NT2/D1 (cell line): ENCODE measurements around the gene CASP2.

ENCODE experiments used
- DNase-seq: peaks from one replicate; pipeline ENCODE4 v3.0.0-alpha.2; 2011; ENCODE audit warnings: low read depth, low spot score
- H3K27me3 ChIP-seq: 2 replicates; pipeline ENCODE4 v1.6.0; 2011; ENCODE audit warnings: mild to moderate bottlenecking; ENCODE audit not compliant: insufficient read length, insufficient read depth
- H3K36me3 ChIP-seq: 2 replicates; pipeline ENCODE4 v1.6.1; 2011; ENCODE audit warnings: mild to moderate bottlenecking, low read length, mixed read lengths; ENCODE audit not compliant: insufficient read depth, insufficient read length
- H3K4me1 ChIP-seq: 2 replicates; pipeline ENCODE4 v1.5.1; 2011; ENCODE audit not compliant: insufficient read depth, insufficient read length
- H3K4me3 ChIP-seq: 2 replicates; pipeline ENCODE4 v1.5.1; 2011; ENCODE audit warnings: low read depth; ENCODE audit not compliant: insufficient read length
- H3K9ac ChIP-seq: 2 replicates; pipeline ENCODE4 v1.6.0; 2011; ENCODE audit warnings: low read depth; ENCODE audit not compliant: insufficient read length
- H3K9me3 ChIP-seq: 2 replicates; pipeline ENCODE4 v1.5.1; 2011; ENCODE audit warnings: mild to moderate bottlenecking, low read length; ENCODE audit not compliant: insufficient read depth
- SUZ12 ChIP-seq: IDR thresholded peaks from 2 replicates; pipeline ENCODE4 v1.6.1; 2011; ENCODE audit not compliant: insufficient read length, insufficient read depth; ENCODE audit errors: extremely low read depth
- YY1 ChIP-seq: IDR thresholded peaks from 2 replicates; pipeline ENCODE4 v1.6.1; 2011; ENCODE audit not compliant: insufficient read length, insufficient read depth
- ZNF274 ChIP-seq: IDR thresholded peaks from 2 replicates; pipeline ENCODE4 v1.6.1; 2011; ENCODE audit warnings: mild to moderate bottlenecking, low read depth, low read length

The CASP2 gene

GRCh38 chr7:143322760-143323633 lies 34.8 kb downstream of the CASP2 start:
- TF ChIP-seq YY1 (no peak), ZNF274 (no peak), SUZ12 (no peak)
- no peaks in the 10 kb centered on the region for H3K36me3 ChIP-seq
- H3K4me1 ChIP-seq: peaks cover 1% of the 10 kb centered on the region
- H3K27me3 ChIP-seq: no peaks in the 10 kb centered on the region
- no peak for DNase-seq
- no peak overlapping the region for H3K4me3 ChIP-seq
- no peak overlapping the region for H3K9ac ChIP-seq
- no peaks in the 10 kb centered on the region for H3K9me3 ChIP-seq

- no peak for DNase-seq
- Histone ChIP-seq H3K36me3 (no peaks in the 10 kb centered on the region), H3K9ac (no peak overlapping the region), H3K9me3 (no peaks in the 10 kb centered on the region), H3K4me1 (peaks cover 1% of the 10 kb centered on the region), H3K4me3 (no peak overlapping the region), H3K27me3 (no peaks in the 10 kb centered on the region)
- TF ChIP-seq ZNF274: no peak
- TF ChIP-seq YY1: no peak
Observed at GRCh38 chr7:143323653-143324052, 35.5 kb downstream of the CASP2 start.

- TF ChIP-seq YY1 (no peak), SUZ12 (no peak), ZNF274 (no peak)
- peaks cover 1% of the 10 kb centered on the region for H3K4me1 ChIP-seq
- H3K9ac ChIP-seq: no peak overlapping the region
- H3K36me3 ChIP-seq: no peaks in the 10 kb centered on the region
- no peaks in the 10 kb centered on the region for H3K27me3 ChIP-seq
- no peak for DNase-seq
- H3K4me3 ChIP-seq: no peak overlapping the region
- no peaks in the 10 kb centered on the region for H3K9me3 ChIP-seq
Observed at GRCh38 chr7:143325240-143325639, 37.1 kb downstream of the CASP2 start.

GRCh38 chr7:143327903-143328302 lies 39.8 kb downstream of the CASP2 start:
- TF ChIP-seq ZNF274 (no peak), YY1 (no peak), SUZ12 (no peak)
- Histone ChIP-seq H3K9ac (no peak overlapping the region), H3K36me3 (no peaks in the 10 kb centered on the region), H3K27me3 (no peaks in the 10 kb centered on the region), H3K4me1 (peaks cover 1% of the 10 kb centered on the region), H3K4me3 (no peak overlapping the region), H3K9me3 (no peaks in the 10 kb centered on the region)
- DNase-seq: no peak

- Histone ChIP-seq H3K4me3 (no peak overlapping the region), H3K9me3 (no peaks in the 10 kb centered on the region)
- TF ChIP-seq ZNF274 (no peak), SUZ12 (no peak), YY1 (no peak)
Observed at GRCh38 chr7:143329471-143330170, 41.5 kb downstream of the CASP2 start.

GRCh38 chr7:143331179-143331801 lies 43.1 kb downstream of the CASP2 start:
- TF ChIP-seq YY1 (no peak), SUZ12 (no peak), ZNF274 (no peak)
- no peaks in the 10 kb centered on the region for H3K4me1 ChIP-seq
- no peak for DNase-seq
- H3K4me3 ChIP-seq: no peak overlapping the region
- no peaks in the 10 kb centered on the region for H3K27me3 ChIP-seq
- H3K36me3 ChIP-seq: no peaks in the 10 kb centered on the region
- no peak overlapping the region for H3K9ac ChIP-seq
- no peaks in the 10 kb centered on the region for H3K9me3 ChIP-seq

More at GRCh38 chr7:143329471-143330170, 41.5 kb downstream of the CASP2 start:
- DNase-seq: no peak
- no peaks in the 10 kb centered on the region for H3K36me3 ChIP-seq
- no peaks in the 10 kb centered on the region for H3K27me3 ChIP-seq
- no peaks in the 10 kb centered on the region for H3K4me1 ChIP-seq
- H3K9ac ChIP-seq: no peak overlapping the region

- TF ChIP-seq YY1: no peak
- DNase-seq: no peak
- no peaks in the 10 kb centered on the region for H3K36me3 ChIP-seq
- H3K27me3 ChIP-seq: no peaks in the 10 kb centered on the region
- H3K4me1 ChIP-seq: no peaks in the 10 kb centered on the region
- H3K9ac ChIP-seq: no peak overlapping the region
- H3K4me3 ChIP-seq: no peak overlapping the region
- H3K9me3 ChIP-seq: no peaks in the 10 kb centered on the region
Observed at GRCh38 chr7:143334244-143334643, 46.1 kb downstream of the CASP2 start.
